ENCODE measurements around the gene ISCA2.

Gene ISCA2

DNA sequence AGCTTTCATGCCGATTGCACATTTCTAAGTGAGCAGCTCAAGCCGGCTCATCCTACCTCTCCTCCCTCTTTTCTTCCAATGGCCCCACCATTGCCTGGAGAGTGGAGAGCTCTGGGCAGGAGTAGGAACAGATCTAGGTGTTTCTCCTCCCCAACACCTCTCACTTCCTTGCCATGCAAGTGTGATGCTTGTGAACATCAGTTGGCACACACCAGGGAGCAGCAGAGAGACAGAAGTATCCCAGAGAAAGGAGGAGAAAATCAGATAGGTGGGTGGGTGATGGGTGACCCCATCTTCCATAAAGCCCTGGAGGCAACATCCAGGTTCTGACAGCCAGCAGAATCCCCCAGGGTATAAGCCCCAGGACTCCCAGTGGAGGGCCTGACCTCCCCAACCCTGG is 28.2 kb upstream of the ISCA2 start:
- Histone ChIP-seq H3K4me1 (ENCODE audit: control insufficient read depth in 1 of 2, insufficient read depth in 1 of 2, low read depth in 1 of 2, low read length in 1 of 2) (no peaks in the 10 kb centered on the region), H3K9me3 (no peaks in the 10 kb centered on the region), H3K27ac (no peak overlapping the region), H3K36me3 (no peaks in the 10 kb centered on the region), H3K27me3 (peaks cover 10% of the 10 kb centered on the region), H3K4me3 (ENCODE audit: low read depth in 1 of 2, low read length in 1 of 2) (no peak overlapping the region)
- TF ChIP-seq, protein P1, sequence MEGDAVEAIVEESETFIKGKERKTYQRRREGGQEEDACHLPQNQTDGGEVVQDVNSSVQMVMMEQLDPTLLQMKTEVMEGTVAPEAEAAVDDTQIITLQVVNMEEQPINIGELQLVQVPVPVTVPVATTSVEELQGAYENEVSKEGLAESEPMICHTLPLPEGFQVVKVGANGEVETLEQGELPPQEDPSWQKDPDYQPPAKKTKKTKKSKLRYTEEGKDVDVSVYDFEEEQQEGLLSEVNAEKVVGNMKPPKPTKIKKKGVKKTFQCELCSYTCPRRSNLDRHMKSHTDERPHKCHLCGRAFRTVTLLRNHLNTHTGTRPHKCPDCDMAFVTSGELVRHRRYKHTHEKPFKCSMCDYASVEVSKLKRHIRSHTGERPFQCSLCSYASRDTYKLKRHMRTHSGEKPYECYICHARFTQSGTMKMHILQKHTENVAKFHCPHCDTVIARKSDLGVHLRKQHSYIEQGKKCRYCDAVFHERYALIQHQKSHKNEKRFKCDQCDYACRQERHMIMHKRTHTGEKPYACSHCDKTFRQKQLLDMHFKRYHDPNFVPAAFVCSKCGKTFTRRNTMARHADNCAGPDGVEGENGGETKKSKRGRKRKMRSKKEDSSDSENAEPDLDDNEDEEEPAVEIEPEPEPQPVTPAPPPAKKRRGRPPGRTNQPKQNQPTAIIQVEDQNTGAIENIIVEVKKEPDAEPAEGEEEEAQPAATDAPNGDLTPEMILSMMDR (IDR thresholded peaks at IDR 0.05), result no peak

DNA sequence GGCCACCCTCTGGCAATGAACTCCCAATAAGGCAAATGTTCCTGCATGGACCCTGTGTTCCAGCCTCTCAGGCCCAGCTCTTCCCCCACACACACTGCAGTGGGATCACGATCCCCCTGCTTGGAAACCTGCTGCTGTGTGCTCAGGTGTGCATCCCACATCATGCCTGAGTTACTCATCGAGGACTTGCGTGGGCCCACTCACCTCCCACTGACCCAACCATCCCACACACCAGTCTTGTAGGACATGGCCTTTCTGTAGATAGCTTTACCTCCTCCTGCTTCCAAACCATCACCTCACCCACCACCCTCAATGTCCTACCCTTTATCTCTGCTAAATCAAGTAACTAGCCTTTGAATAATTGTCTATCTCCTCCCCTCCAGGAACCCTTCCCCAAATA is 25.1 kb upstream of the ISCA2 start:
- TF ChIP-seq, protein P1 (IDR thresholded peaks at IDR 0.05), result no peak
- peaks cover 2% of the 10 kb centered on the region for H3K36me3 ChIP-seq
- H3K27me3 ChIP-seq, result no peaks in the 10 kb centered on the region
- H3K27ac ChIP-seq, result no peak overlapping the region
- no peaks in the 10 kb centered on the region for H3K9me3 ChIP-seq
- H3K4me1 ChIP-seq (ENCODE audit: control insufficient read depth in 1 of 2, insufficient read depth in 1 of 2, low read depth in 1 of 2, low read length in 1 of 2), result no peaks in the 10 kb centered on the region
- H3K4me3 ChIP-seq (ENCODE audit: low read depth in 1 of 2, low read length in 1 of 2), result no peak overlapping the region

DNA sequence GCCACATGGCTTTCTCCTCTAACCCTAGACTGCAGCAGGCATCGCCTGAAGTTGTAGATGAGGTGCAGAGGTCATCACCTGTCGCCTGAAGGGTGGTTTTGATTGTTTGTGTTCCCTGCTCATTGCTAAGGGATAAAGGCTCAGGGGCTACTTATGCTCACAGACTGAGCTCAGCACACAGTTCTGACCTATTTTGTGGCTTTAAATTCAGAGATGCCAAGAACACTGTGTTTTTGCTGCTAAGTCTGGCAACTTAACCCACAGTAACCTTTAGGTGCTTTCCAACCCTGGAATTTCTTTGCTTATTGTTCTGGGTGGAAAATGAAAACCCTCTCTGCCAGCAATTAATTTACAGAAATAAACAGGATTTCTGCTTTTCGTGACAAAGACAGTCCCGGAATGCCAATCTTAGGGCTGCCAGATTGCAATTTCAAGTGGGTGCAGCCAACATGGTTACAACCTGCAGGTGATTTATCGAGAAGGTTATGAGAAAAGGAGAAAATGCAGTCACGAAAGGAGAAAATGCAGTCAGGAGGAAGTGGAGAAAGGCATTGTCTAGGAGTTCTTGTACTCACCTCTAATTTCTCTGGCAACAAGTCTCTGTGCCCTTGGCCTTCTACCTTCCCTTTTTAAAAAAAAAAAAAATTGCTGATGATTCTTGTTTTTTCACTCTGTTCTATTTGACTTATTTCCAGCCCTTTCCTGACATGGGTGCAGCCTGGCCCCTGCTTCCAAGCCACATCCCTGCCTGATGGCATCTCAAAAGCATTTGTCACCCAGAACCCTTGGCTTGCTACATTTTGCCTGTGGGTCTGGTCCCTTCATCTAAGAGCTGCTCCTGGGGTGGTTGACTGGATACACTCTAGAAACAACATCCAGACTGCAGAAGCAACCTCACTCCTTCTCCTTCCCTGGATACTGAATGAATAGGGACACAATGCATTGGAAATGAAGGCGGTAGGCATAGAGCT is 23.7 kb upstream of the ISCA2 start:
- no peak overlapping the region for H3K4me3 ChIP-seq (ENCODE audit: low read depth in 1 of 2, low read length in 1 of 2)
- H3K9me3 ChIP-seq, result no peaks in the 10 kb centered on the region
- H3K27ac ChIP-seq, result no peak overlapping the region
- TF ChIP-seq, protein P1 (IDR thresholded peaks at IDR 0.05), result no peak
- H3K4me1 ChIP-seq (ENCODE audit: control insufficient read depth in 1 of 2, insufficient read depth in 1 of 2, low read depth in 1 of 2, low read length in 1 of 2), result no peaks in the 10 kb centered on the region
- peaks cover 12% of the 10 kb centered on the region for H3K36me3 ChIP-seq
- no peaks in the 10 kb centered on the region for H3K27me3 ChIP-seq

DNA sequence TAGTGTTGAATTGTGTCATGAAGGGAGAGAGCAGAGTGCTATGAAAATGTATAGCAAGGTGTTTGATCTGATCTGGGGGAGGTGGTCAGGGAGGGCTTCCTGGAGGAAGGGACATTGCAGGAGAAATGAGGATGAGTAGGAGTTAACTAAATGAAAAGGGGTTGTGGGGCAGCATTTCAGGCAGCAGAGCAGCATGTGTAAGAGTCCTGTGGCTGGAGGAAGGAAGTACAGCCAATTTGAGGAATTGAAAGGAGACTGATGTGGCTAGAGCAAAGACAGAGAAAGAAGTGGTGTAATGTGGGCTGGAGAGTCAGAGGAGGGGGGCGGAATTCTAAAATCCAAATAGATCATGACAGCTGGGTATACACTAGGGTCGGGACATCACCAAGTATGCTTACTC is 21.0 kb upstream of the ISCA2 start:
- Histone ChIP-seq H3K4me1 (ENCODE audit: control insufficient read depth in 1 of 2, insufficient read depth in 1 of 2, low read depth in 1 of 2, low read length in 1 of 2) (no peaks in the 10 kb centered on the region), H3K36me3 (peaks cover 24% of the 10 kb centered on the region), H3K4me3 (ENCODE audit: low read depth in 1 of 2, low read length in 1 of 2) (no peak overlapping the region), H3K27me3 (no peaks in the 10 kb centered on the region), H3K27ac (no peak overlapping the region), H3K9me3 (no peaks in the 10 kb centered on the region)
- TF ChIP-seq, protein P1 (IDR thresholded peaks at IDR 0.05), result no peak

DNA sequence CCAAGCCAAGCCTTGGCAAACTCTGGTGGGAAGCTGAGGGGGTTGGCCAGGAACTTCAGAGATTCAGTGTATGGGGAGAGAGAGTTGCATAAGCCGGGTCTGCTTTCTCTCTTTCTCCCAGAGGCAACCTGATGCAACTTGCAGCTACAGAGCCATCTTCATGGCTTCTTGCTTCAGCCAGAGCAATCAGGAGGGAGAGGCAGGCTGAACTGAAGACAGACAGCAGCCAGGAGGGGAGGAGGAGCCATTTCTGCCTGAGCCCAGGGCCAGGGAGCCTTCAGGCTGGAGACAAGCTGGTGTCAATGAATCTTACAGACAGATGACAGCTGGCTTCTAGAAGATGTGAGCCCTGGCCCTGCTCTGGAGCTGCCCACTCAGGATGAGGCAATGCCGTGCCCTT is 19.2 kb upstream of the ISCA2 start:
- no peaks in the 10 kb centered on the region for H3K9me3 ChIP-seq
- H3K4me3 ChIP-seq (ENCODE audit: low read depth in 1 of 2, low read length in 1 of 2), result no peak overlapping the region
- H3K27me3 ChIP-seq, result no peaks in the 10 kb centered on the region
- TF ChIP-seq, protein P1 (IDR thresholded peaks at IDR 0.05), result no peak
- H3K36me3 ChIP-seq, result peaks cover 42% of the 10 kb centered on the region
- no peak overlapping the region for H3K27ac ChIP-seq
- no peaks in the 10 kb centered on the region for H3K4me1 ChIP-seq (ENCODE audit: control insufficient read depth in 1 of 2, insufficient read depth in 1 of 2, low read depth in 1 of 2, low read length in 1 of 2)

All from neutrophil (primary cell).